GM19025 (cell line): ENCODE results near the gene SERPINB10.

Experiments used
- ATAC-seq: cut with Tn5 transposase; IDR thresholded peaks from one replicate; pipeline ENCODE4 v1.9.1; 2021; ENCODE audit warnings: mild to moderate bottlenecking, low read depth, moderate library complexity; ENCODE audit not compliant: unreplicated experiment

The SERPINB10 gene

DNA sequence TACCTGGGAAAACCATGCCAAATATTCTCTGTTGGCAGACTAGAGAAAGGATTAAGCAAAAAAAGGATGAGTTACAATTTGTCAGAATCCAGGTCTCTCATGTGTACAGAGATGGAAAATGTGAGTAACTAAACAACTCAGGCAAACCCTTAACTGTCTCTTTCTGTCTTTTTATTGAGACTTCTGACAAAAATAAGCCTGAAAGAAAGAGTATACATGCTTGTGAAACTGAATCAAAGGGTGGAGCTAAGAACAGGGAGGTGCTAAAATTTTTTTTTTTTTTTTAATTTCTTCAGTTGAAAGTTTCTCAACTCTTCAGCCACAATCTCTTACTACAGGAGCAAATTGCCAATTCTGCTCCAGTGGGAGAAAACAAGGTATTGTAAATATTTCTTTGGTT, at the start of gene SERPINB10:
SERPINB10 (plus strand) TSS at position 295 of the 400 bp plus-strand sequence. CDS start 7,553 bp downstream, outside the sequence.
- no peak for ATAC-seq

DNA sequence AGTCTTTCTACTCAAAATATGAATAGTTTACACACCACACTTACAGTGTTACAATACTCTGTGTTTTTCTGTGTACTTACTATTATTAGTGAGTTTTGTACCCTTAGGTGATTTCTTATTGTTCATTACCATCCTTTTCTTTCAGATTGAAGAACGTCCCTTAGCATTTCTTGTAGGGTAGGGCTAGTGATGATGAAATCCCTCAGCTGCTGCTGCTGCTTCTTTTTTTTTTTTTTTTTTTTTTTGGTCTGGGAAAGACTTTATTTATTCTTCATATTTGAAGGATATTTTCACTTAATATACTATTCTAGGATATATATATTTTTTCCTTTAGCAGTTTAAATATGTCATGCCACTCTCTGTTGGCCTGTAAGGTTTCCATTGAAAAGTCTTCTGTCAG, 49.3 kb upstream of the SERPINB10 start:
- no peak for ATAC-seq

GRCh38 chr18:63859781-63860475, 47.8 kb upstream of the SERPINB10 start:
- ATAC-seq, result no peak

- no peak for ATAC-seq
Observed at GRCh38 chr18:63860531-63860930, 47.2 kb upstream of the SERPINB10 start.

- ATAC-seq, result no peak
Observed at GRCh38 chr18:63867368-63868125, 40.2 kb upstream of the SERPINB10 start.

GRCh38 chr18:63868546-63868945, 39.2 kb upstream of the SERPINB10 start:
- no peak for ATAC-seq

GRCh38 chr18:63869374-63869773, 38.4 kb upstream of the SERPINB10 start:
- ATAC-seq, result no peak

- no peak for ATAC-seq
Observed at GRCh38 chr18:63869851-63870250, 37.9 kb upstream of the SERPINB10 start.

- ATAC-seq, result no peak
Observed at GRCh38 chr18:63871836-63872235, 35.9 kb upstream of the SERPINB10 start.

GRCh38 chr18:63872586-63872985, 35.2 kb upstream of the SERPINB10 start:
- no peak for ATAC-seq

- ATAC-seq, result no peak
Observed at GRCh38 chr18:63878343-63878742, 29.4 kb upstream of the SERPINB10 start.

DNA sequence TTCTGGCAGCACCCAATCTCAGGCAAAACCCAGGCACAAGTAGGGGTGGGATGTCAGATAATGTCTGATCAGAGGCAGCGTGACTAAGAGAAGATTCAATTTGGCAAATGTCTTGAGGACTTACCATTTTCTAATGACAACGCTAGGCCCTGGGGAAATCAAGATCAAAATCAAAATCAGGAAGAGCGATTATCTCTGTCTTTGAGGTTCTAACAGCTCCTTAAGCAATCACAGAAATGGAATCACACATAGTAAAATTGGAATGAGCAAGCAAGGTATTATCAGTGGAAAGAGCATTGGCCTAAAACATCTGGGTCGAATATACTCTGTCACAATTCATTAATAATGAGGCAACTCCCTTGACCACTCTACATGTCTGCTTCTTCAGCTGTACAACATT, 28.8 kb upstream of the SERPINB10 start:
- no peak for ATAC-seq

DNA sequence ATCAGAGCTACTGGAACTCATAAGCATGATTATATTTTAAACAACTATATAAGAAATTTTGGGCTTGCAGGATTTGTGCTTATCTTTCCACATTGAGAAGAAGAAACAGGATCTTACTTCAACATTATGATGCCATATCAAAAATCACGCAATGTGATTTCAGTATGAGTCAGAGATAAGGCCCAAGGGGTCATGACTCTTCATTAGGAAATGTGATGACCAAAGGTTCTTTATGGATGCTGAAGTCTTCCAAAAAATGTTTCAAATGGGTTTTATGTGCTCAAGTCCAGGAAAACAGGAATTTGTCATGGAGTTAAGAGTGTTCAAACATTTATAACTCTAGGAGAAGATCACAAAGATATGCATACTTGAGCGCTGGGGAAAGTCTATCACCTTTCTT, 28.0 kb upstream of the SERPINB10 start:
- ATAC-seq, result no peak

DNA sequence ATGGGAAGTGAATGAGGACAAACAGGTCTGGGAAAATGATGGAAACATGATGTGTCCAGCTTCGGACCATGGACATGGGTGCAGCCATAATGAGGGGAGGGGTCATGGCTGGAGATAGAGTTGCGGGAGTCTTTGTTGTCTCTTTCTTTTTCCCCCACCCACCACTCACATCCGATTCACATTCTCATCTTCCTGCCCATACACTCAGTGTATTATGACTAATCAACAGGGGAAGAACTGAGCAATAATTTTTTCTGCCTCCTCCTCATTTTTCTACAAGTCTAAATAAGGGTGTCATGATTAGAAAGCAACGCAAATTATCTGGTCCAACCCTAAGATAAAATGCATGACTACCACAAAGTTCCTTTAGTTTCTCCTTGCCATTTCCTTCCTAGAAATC, 25.9 kb upstream of the SERPINB10 start:
- no peak for ATAC-seq

GRCh38 chr18:63882333-63883141, 25.2 kb upstream of the SERPINB10 start:
- no peak for ATAC-seq

DNA sequence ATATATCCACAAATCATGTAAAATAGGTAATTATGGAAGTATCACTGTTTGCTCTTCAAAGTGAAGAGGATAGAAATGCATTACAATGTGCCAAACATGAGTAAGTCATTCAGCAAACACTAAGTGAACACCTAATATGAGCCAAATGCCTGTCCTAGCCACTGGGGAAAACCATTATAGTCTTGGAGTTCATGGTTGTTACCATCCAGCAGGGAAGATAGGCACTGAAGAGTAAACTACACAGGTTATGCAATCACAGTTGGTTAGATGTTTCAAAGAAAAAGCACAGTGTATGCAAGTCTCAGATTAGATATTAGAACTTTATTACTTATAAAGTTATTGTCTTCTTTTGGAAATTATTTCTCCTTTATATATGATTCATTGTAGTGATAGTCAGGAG, 24.1 kb upstream of the SERPINB10 start:
- no peak for ATAC-seq

DNA sequence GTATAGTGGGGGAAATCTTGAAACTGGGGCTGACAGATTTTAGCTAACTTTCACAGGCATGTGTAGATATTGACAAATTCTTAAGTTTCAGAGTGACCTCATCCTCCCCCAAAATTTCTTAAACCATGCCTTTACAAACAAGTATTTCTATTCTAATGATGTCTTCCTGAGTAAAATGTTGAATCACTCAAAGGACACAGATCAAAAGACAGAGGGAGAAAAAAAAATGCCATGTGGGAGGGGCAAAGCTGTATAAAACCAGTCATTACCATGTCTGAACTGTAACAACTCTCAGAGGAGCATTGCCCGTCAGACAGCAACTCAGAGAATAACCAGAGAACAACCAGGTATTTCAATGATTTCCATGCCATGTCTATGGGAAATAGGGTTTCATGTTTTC, 20.3 kb upstream of the SERPINB10 start, which contains the start of gene SERPINB2:
SERPINB2 (plus strand) TSS at position 282 of the 400 bp plus-strand sequence. CDS start 3,740 bp downstream, outside the sequence.
- no peak for ATAC-seq

GRCh38 chr18:63888470-63889190, 19.1 kb upstream of the SERPINB10 start:
- ATAC-seq, result no peak

- ATAC-seq, result no peak
Observed at GRCh38 chr18:63889626-63890025, 18.1 kb upstream of the SERPINB10 start.

DNA sequence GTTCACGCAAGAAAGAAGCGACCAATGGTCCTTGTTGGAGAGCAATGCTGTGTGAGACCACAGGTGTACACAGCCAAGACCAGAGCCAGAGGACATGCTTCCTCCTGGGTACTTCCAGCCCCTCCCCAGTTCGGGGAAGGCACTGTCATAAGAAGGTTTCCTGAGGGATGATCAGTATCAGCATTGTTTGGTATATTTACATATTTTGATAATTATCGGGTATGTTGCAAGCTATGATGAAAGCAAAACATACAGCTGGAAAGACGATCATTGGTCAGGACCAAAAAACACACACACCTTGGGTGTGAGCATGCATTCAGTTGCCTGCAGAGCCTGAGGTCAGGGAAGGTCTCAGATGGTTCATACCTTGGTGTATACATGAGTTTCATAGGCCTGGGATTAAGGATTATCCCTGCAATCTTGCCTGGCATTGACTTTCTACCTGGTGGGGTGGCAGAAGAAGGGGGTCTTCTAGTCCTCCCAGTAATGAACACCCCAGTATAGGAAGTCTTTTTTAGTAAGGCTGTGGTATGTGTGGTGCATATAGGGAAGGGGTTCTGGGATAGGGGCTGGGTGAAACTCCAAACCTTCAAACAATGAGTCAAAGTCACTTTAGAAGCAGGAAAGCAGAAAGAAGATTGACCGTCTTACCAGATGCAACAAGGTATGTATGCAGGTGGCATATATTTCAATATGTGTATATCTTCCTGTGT, 17.4 kb upstream of the SERPINB10 start:
- no peak for ATAC-seq
